ENCODE data around the gene IL15RA. TPM values are rescaled to one million over a fixed set of nuclear protein-coding genes. Genes with fewer than 3 reads are reported as not detected.
A peak's percentile ranks its signal among the peaks of the same experiment; 100 is the strongest.

Gene IL15RA
- total and polyA plus RNA-seq, 12 donors = 2.8 to 55.8 (median 10.0) TPM

DNA sequence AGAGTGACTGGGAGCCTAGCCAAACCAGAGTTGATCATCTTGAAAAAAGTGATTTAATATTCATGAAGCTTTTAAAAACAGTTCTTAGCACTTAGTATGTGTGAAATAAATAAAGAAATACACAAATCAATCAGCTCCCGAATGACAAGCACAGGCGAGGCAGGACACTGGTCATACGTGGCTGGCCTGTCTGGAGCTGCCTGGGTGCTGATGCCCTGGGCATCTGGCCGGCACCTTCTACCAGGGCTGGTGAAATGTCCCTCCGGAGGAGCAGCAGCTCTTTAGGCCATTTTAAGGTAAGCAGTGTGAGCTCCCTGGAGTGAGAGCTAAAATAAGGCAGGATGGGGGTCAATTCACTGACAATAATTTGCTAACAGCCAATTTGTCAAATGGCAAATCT lies 23.7 kb downstream of the IL15RA start:
- 87 to 94% (median 89%) methylated on average over 5 of the region's 5 CpGs for WGBS, 4 donors
- H3K36me3 ChIP-seq (replicated peaks in 1 of 2) = peaks cover 0 to 9% of the 10 kb centered on the region in 2 donors

DNA sequence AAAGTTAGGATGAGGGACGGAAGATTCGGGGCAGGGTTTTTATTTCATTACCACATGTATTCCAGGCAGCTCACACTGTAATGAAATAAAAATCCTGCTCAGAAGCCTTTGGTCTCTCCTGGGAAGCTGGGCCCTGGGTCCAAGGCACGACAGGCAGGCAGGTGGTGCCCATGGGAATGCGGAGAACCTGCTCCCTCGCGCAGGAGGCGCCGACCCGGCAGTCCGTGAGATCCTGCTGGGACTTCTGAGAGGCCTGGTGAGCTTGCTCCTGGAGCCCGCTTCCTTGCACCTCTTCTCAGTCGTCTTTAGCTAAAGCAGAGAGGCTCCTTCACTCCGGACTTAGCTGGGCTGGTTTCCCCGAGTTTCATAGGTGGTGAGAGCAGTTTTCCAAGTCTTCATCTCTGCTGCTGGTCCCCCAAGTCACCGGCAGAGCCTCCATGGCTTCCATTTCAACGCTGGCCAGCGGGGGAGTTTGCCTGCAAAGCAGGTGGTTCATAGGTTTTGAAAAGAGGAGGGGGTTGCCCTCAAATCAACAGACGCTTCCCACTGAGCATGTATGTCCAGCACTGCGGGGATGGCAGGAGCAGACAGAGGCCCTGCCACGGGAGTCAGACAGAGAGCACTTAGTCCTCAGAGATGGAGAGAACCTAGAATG lies 24.5 kb downstream of the IL15RA start:
- H3K4me1 ChIP-seq (replicated peaks in 1 of 2) = peaks cover 0 to 14% of the 10 kb centered on the region in 2 donors
- intact Hi-C loops (cut with DNase I) = no loop called here
- H3K27me3 ChIP-seq = no peaks in the 10 kb centered on the region
- H3K36me3 ChIP-seq (replicated peaks in 1 of 2) = peaks cover 0 to 9% of the 10 kb centered on the region in 2 donors
- no peak overlapping the region for H3K27ac ChIP-seq
- no peak overlapping the region for H3K4me3 ChIP-seq
- 87 to 96% (median 90%) methylated on average over 9 to 20 of the region's 20 CpGs for WGBS, 4 donors
- DNase-seq = peak in 1 of 7 donors; percentile 3
- no peaks in the 10 kb centered on the region for H3K9me3 ChIP-seq (replicated peaks in 1 of 3)
- TF ChIP-seq, protein P1, sequence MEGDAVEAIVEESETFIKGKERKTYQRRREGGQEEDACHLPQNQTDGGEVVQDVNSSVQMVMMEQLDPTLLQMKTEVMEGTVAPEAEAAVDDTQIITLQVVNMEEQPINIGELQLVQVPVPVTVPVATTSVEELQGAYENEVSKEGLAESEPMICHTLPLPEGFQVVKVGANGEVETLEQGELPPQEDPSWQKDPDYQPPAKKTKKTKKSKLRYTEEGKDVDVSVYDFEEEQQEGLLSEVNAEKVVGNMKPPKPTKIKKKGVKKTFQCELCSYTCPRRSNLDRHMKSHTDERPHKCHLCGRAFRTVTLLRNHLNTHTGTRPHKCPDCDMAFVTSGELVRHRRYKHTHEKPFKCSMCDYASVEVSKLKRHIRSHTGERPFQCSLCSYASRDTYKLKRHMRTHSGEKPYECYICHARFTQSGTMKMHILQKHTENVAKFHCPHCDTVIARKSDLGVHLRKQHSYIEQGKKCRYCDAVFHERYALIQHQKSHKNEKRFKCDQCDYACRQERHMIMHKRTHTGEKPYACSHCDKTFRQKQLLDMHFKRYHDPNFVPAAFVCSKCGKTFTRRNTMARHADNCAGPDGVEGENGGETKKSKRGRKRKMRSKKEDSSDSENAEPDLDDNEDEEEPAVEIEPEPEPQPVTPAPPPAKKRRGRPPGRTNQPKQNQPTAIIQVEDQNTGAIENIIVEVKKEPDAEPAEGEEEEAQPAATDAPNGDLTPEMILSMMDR (IDR thresholded peaks at IDR 0.05) = no peak
- TF ChIP-seq POLR2A (IDR thresholded peaks at IDR 0.05) = no peak

More for the DNA sequence above, 23.7 kb downstream of the IL15RA start:
- Histone ChIP-seq H3K9me3 (replicated peaks in 1 of 3) (no peaks in the 10 kb centered on the region), H3K27me3 (no peaks in the 10 kb centered on the region), H3K27ac (no peak overlapping the region), H3K4me1 (replicated peaks in 1 of 2) (peaks cover 0 to 14% of the 10 kb centered on the region in 2 donors), H3K4me3 (no peak overlapping the region)
- DNase-seq = no peak
- TF ChIP-seq POLR2A (IDR thresholded peaks at IDR 0.05) = no peak
- TF ChIP-seq, protein P1 (IDR thresholded peaks at IDR 0.05) = no peak
- intact Hi-C loops (cut with DNase I) = no loop called here

GRCh38 chr10:5951721-5952407 lies 25.5 kb downstream of the IL15RA start:
- 86 to 94% (median 91%) methylated on average over 6 of the region's 6 CpGs for WGBS, 4 donors
- no peaks in the 10 kb centered on the region for H3K27me3 ChIP-seq
- peak overlapping the region in 1 of 5 donors; percentile 18 for H3K27ac ChIP-seq
- intact Hi-C loops (cut with DNase I) = no loop called here
- no peak for TF ChIP-seq POLR2A (IDR thresholded peaks at IDR 0.05)
- TF ChIP-seq, protein P1 (IDR thresholded peaks at IDR 0.05) = no peak
- no peak overlapping the region for H3K4me3 ChIP-seq
- peaks cover 0 to 9% of the 10 kb centered on the region in 2 donors for H3K36me3 ChIP-seq (replicated peaks in 1 of 2)
- no peak for DNase-seq
- H3K9me3 ChIP-seq (replicated peaks in 1 of 3) = no peaks in the 10 kb centered on the region
- peaks cover 0 to 17% of the 10 kb centered on the region in 2 donors for H3K4me1 ChIP-seq (replicated peaks in 1 of 2)

DNA sequence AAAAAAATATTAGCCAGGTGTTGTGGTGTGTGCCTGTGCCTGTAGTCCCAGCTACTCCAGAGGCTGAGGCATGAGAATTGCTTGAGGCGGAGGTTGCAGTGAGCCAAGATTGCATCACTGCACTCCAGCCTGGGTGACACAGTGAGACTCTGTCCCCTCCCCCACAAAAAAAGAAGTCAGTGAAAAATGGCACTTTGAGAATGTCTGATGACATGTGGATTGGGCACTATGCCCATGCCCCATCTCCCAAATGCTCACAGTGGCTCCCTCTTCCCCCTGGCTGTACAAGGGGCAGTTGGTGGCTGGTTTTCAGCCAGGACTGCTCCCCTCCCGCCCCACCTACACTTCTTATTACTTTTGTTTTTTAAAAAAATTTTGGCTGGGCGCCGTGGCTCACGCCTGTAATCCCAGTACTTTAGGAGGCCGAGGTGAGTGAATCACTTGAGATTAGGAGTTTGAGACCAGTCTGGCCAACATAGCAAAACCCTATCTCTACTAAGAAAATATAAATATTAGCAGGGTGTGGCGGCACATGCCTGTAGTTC lies 26.1 kb downstream of the IL15RA start:
- peak in 5 of 7 donors; percentile 35 to 62 (median 58) for DNase-seq
- no peak overlapping the region for H3K4me3 ChIP-seq
- H3K27me3 ChIP-seq = no peaks in the 10 kb centered on the region
- H3K4me1 ChIP-seq (replicated peaks in 1 of 2) = peaks cover 5 to 23% of the 10 kb centered on the region in 2 donors
- WGBS, 4 donors = 67 to 81% (median 73%) methylated on average over 7 of the region's 7 CpGs
- no peaks in the 10 kb centered on the region for H3K9me3 ChIP-seq (replicated peaks in 1 of 3)
- intact Hi-C loops (cut with DNase I) = no loop called here
- H3K36me3 ChIP-seq (replicated peaks in 1 of 2) = peaks cover 0 to 9% of the 10 kb centered on the region in 2 donors
- no peak for TF ChIP-seq POLR2A (IDR thresholded peaks at IDR 0.05)
- TF ChIP-seq, protein P1 (IDR thresholded peaks at IDR 0.05) = no peak
- H3K27ac ChIP-seq = peak overlapping the region in 1 of 5 donors; percentile 18

Data from adrenal gland (tissue), 12 donors.